ENCODE results near the gene GBE1.

Gene GBE1

DNA sequence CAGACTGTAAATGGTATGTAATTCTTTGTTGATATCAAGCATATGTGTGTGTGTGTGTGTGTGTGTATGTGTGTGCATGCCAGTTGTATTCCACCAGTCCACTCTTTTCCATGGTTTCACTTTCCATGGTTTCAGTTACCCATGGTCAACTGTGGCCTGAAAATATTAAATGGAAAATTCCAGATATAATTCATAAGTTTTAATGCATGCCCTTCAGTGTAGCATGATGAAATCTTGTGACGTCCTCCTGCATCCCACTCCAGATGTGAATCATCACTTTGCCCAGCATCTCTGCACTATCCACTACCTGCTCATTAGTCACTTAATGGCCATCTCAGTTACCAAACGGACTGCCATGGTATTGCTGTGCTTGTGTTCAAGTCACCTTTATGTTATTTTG is 215.9 kb downstream of the GBE1 start:
- no peaks in the 10 kb centered on the region for H3K27me3 ChIP-seq (ENCODE audit: control insufficient read depth, insufficient read depth, low read length)
- no peak overlapping the region for H3K9ac ChIP-seq (ENCODE audit: low read length)
- no peak overlapping the region for H3K4me3 ChIP-seq (ENCODE audit: low read length)
- H3K4me1 ChIP-seq (ENCODE audit: control insufficient read depth, insufficient read depth, low read length), result no peaks in the 10 kb centered on the region
- H3K9me3 ChIP-seq (ENCODE audit: control insufficient read depth, low read length), result no peaks in the 10 kb centered on the region
- H3K36me3 ChIP-seq (ENCODE audit: control insufficient read depth, insufficient read depth, low read length), result no peaks in the 10 kb centered on the region

- Histone ChIP-seq H3K4me3 (ENCODE audit: low read length) (no peak overlapping the region), H3K4me1 (ENCODE audit: control insufficient read depth, insufficient read depth, low read length) (no peaks in the 10 kb centered on the region), H3K27me3 (ENCODE audit: control insufficient read depth, insufficient read depth, low read length) (no peaks in the 10 kb centered on the region), H3K36me3 (ENCODE audit: control insufficient read depth, insufficient read depth, low read length) (no peaks in the 10 kb centered on the region), H3K9me3 (ENCODE audit: control insufficient read depth, low read length) (no peaks in the 10 kb centered on the region), H3K9ac (ENCODE audit: low read length) (no peak overlapping the region)
These were observed 217.1 kb downstream of the GBE1 start for GRCh38 chr3:81544385-81544784.

DNA sequence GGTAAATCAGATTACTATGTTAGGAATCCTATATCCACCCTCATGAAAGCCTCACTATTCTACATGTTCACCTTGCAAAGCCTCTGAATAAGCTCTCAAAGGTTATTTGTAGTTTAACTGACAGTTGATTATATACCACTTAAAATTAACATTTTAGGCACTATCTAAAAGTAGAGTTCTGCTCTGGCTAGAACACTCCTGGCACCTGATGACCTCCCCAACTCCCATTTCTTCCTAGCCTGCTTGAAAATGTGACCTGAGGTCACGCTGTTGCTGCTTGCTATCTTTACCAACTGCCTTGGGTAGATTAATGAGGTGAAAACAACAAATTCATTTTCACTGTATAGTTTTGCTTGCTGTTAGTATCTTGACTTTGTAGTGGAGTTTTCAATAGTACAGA is 220.7 kb downstream of the GBE1 start:
- H3K4me1 ChIP-seq (ENCODE audit: control insufficient read depth, insufficient read depth, low read length), result no peaks in the 10 kb centered on the region
- H3K27me3 ChIP-seq (ENCODE audit: control insufficient read depth, insufficient read depth, low read length), result no peaks in the 10 kb centered on the region
- no peak overlapping the region for H3K9ac ChIP-seq (ENCODE audit: low read length)
- H3K4me3 ChIP-seq (ENCODE audit: low read length), result no peak overlapping the region
- H3K36me3 ChIP-seq (ENCODE audit: control insufficient read depth, insufficient read depth, low read length), result no peaks in the 10 kb centered on the region
- H3K9me3 ChIP-seq (ENCODE audit: control insufficient read depth, low read length), result no peaks in the 10 kb centered on the region

DNA sequence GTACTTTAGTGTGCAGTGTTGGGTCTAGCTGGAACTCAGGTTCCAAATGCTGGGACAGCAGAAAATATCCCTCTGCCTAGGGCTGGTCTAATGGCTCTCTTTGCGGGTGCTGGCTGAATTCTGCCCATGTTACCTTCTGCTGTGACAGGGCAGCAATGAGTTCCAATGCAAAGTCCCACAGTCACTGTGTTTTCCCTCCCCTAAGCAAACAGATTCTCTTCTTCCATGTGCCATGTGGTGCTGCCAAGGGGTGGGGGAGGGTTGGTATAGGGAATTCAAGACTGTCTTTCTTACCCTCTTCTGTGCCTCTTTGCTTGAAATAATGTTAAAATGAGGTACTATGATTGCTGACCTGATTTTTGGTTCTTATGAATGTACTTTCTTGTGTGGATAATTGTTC is 229.6 kb downstream of the GBE1 start:
- Histone ChIP-seq H3K27me3 (ENCODE audit: control insufficient read depth, insufficient read depth, low read length) (no peaks in the 10 kb centered on the region), H3K4me1 (ENCODE audit: control insufficient read depth, insufficient read depth, low read length) (no peaks in the 10 kb centered on the region), H3K36me3 (ENCODE audit: control insufficient read depth, insufficient read depth, low read length) (no peaks in the 10 kb centered on the region), H3K4me3 (ENCODE audit: low read length) (no peak overlapping the region), H3K9me3 (ENCODE audit: control insufficient read depth, low read length) (no peaks in the 10 kb centered on the region), H3K9ac (ENCODE audit: low read length) (no peak overlapping the region)

GRCh38 chr3:81531263-81531662 is 230.2 kb downstream of the GBE1 start:
- Histone ChIP-seq H3K4me1 (ENCODE audit: control insufficient read depth, insufficient read depth, low read length) (no peaks in the 10 kb centered on the region), H3K9me3 (ENCODE audit: control insufficient read depth, low read length) (no peaks in the 10 kb centered on the region), H3K27me3 (ENCODE audit: control insufficient read depth, insufficient read depth, low read length) (no peaks in the 10 kb centered on the region), H3K4me3 (ENCODE audit: low read length) (no peak overlapping the region), H3K9ac (ENCODE audit: low read length) (no peak overlapping the region), H3K36me3 (ENCODE audit: control insufficient read depth, insufficient read depth, low read length) (no peaks in the 10 kb centered on the region)

DNA sequence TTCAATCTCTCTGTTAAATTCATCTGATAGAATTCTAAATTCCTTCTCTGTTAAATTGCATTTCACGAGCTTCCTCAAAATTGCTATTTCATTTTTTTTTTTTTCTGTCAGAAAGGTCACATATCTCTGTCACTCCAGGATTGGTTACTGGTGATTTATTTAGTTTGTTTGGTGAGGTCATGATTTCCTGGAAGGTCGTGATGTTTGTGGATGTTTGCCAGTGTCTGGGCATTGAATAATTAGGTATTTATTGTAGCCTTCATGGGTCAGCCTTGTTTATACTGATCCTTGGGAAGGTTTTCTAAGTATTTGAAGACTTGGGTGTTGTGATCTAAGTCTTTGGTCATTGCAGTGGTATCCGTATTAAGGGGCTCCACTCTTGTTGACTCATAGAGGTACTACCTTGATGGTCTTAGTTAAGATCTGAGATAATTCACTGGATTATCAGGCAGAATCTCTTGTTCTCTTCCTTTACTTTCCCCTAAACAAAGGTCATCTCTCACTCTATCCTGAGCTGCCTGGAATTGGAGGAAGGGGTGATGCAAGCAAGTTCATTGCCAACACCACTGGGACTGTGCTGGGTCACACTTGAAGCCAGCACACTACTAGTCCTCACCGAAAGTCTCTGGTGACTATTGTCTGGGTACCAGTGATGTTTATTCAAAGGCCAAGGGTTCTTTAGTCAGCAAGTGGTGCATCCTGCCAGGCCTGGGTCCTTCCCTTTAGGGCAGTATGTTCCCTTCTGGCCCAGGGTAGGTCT is 231.1 kb downstream of the GBE1 start:
- H3K9ac ChIP-seq (ENCODE audit: low read length), result no peak overlapping the region
- no peaks in the 10 kb centered on the region for H3K36me3 ChIP-seq (ENCODE audit: control insufficient read depth, insufficient read depth, low read length)
- H3K27me3 ChIP-seq (ENCODE audit: control insufficient read depth, insufficient read depth, low read length), result no peaks in the 10 kb centered on the region
- no peaks in the 10 kb centered on the region for H3K9me3 ChIP-seq (ENCODE audit: control insufficient read depth, low read length)
- H3K4me1 ChIP-seq (ENCODE audit: control insufficient read depth, insufficient read depth, low read length), result no peaks in the 10 kb centered on the region
- H3K4me3 ChIP-seq (ENCODE audit: low read length), result no peak overlapping the region

- H3K4me3 ChIP-seq (ENCODE audit: low read length), result no peak overlapping the region
- no peaks in the 10 kb centered on the region for H3K27me3 ChIP-seq (ENCODE audit: control insufficient read depth, insufficient read depth, low read length)
- no peaks in the 10 kb centered on the region for H3K4me1 ChIP-seq (ENCODE audit: control insufficient read depth, insufficient read depth, low read length)
- no peak overlapping the region for H3K9ac ChIP-seq (ENCODE audit: low read length)
- no peaks in the 10 kb centered on the region for H3K9me3 ChIP-seq (ENCODE audit: control insufficient read depth, low read length)
- no peaks in the 10 kb centered on the region for H3K36me3 ChIP-seq (ENCODE audit: control insufficient read depth, insufficient read depth, low read length)
These were observed 239.6 kb downstream of the GBE1 start for GRCh38 chr3:81521855-81522254.

- no peaks in the 10 kb centered on the region for H3K36me3 ChIP-seq (ENCODE audit: control insufficient read depth, insufficient read depth, low read length)
- H3K4me1 ChIP-seq (ENCODE audit: control insufficient read depth, insufficient read depth, low read length), result no peaks in the 10 kb centered on the region
- H3K9ac ChIP-seq (ENCODE audit: low read length), result no peak overlapping the region
- H3K9me3 ChIP-seq (ENCODE audit: control insufficient read depth, low read length), result no peaks in the 10 kb centered on the region
- no peak overlapping the region for H3K4me3 ChIP-seq (ENCODE audit: low read length)
- no peaks in the 10 kb centered on the region for H3K27me3 ChIP-seq (ENCODE audit: control insufficient read depth, insufficient read depth, low read length)
These were observed 242.5 kb downstream of the GBE1 start for GRCh38 chr3:81518945-81519344.

- no peaks in the 10 kb centered on the region for H3K4me1 ChIP-seq (ENCODE audit: control insufficient read depth, insufficient read depth, low read length)
- no peaks in the 10 kb centered on the region for H3K9me3 ChIP-seq (ENCODE audit: control insufficient read depth, low read length)
- H3K36me3 ChIP-seq (ENCODE audit: control insufficient read depth, insufficient read depth, low read length), result no peaks in the 10 kb centered on the region
- no peaks in the 10 kb centered on the region for H3K27me3 ChIP-seq (ENCODE audit: control insufficient read depth, insufficient read depth, low read length)
- H3K9ac ChIP-seq (ENCODE audit: low read length), result no peak overlapping the region
- H3K4me3 ChIP-seq (ENCODE audit: low read length), result no peak overlapping the region
These were observed 245.4 kb downstream of the GBE1 start for GRCh38 chr3:81516042-81516441.

GRCh38 chr3:81513591-81513990 is 247.9 kb downstream of the GBE1 start:
- no peaks in the 10 kb centered on the region for H3K9me3 ChIP-seq (ENCODE audit: control insufficient read depth, low read length)
- H3K27me3 ChIP-seq (ENCODE audit: control insufficient read depth, insufficient read depth, low read length), result no peaks in the 10 kb centered on the region
- no peaks in the 10 kb centered on the region for H3K36me3 ChIP-seq (ENCODE audit: control insufficient read depth, insufficient read depth, low read length)
- no peak overlapping the region for H3K4me3 ChIP-seq (ENCODE audit: low read length)
- H3K4me1 ChIP-seq (ENCODE audit: control insufficient read depth, insufficient read depth, low read length), result no peaks in the 10 kb centered on the region
- H3K9ac ChIP-seq (ENCODE audit: low read length), result no peak overlapping the region

DNA sequence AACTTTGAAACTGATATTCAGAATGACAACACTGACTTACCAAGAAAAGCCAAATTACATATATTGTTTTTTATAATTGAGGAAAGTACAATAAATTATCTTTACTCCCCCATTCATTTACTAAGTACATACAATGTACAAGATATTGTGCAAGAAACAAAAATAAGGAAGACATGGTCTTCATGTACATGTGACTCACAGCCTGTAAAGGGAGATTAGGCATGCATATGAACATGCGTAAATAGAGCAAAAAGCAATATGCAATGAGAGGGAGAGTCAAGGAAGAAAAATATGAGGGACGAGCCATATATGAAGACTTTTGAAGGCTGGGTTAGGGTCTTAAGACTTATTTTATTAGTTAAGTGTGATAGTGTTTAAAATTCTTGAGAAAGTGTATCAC is 258.4 kb downstream of the GBE1 start:
- no peak overlapping the region for H3K4me3 ChIP-seq (ENCODE audit: low read length)
- H3K9ac ChIP-seq (ENCODE audit: low read length), result no peak overlapping the region
- no peaks in the 10 kb centered on the region for H3K36me3 ChIP-seq (ENCODE audit: control insufficient read depth, insufficient read depth, low read length)
- no peaks in the 10 kb centered on the region for H3K4me1 ChIP-seq (ENCODE audit: control insufficient read depth, insufficient read depth, low read length)
- no peaks in the 10 kb centered on the region for H3K27me3 ChIP-seq (ENCODE audit: control insufficient read depth, insufficient read depth, low read length)
- no peaks in the 10 kb centered on the region for H3K9me3 ChIP-seq (ENCODE audit: control insufficient read depth, low read length)

DNA sequence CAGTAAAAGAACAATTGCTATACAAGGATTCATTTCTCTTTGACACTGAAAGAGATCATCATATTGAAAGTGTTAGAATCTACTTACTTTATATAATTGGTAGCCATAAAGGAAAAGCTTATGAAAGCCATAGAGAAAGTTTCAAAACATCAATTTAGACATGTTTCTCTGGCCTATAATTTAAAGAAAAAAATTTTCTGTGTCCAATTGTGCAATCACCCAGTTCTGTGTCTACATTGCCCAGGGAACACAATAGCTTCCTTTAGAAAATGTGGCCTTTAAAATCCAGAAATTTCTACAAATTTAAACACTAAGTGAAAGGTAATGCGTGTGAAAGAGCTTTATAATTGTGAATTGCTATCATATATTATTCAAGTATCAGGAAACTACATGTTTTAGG is 259.2 kb downstream of the GBE1 start:
- Histone ChIP-seq H3K27me3 (ENCODE audit: control insufficient read depth, insufficient read depth, low read length) (no peaks in the 10 kb centered on the region), H3K9me3 (ENCODE audit: control insufficient read depth, low read length) (no peaks in the 10 kb centered on the region), H3K36me3 (ENCODE audit: control insufficient read depth, insufficient read depth, low read length) (no peaks in the 10 kb centered on the region), H3K4me1 (ENCODE audit: control insufficient read depth, insufficient read depth, low read length) (no peaks in the 10 kb centered on the region), H3K9ac (ENCODE audit: low read length) (no peak overlapping the region), H3K4me3 (ENCODE audit: low read length) (no peak overlapping the region)

GRCh38 chr3:81500039-81500438 is 261.4 kb downstream of the GBE1 start:
- no peak overlapping the region for H3K9ac ChIP-seq (ENCODE audit: low read length)
- no peaks in the 10 kb centered on the region for H3K4me1 ChIP-seq (ENCODE audit: control insufficient read depth, insufficient read depth, low read length)
- no peaks in the 10 kb centered on the region for H3K9me3 ChIP-seq (ENCODE audit: control insufficient read depth, low read length)
- H3K4me3 ChIP-seq (ENCODE audit: low read length), result no peak overlapping the region
- H3K36me3 ChIP-seq (ENCODE audit: control insufficient read depth, insufficient read depth, low read length), result no peaks in the 10 kb centered on the region
- H3K27me3 ChIP-seq (ENCODE audit: control insufficient read depth, insufficient read depth, low read length), result no peaks in the 10 kb centered on the region

Data from mucosa of stomach (tissue), 1 donor.